ENCODE results near the gene CAMK1D. TPM values are rescaled to one million over a fixed set of nuclear protein-coding genes. Genes with fewer than 3 reads are reported as not detected.

Gene CAMK1D
- total and polyA plus RNA-seq, 4 donors = 1.9 to 19.0 (median 7.6) TPM

DNA sequence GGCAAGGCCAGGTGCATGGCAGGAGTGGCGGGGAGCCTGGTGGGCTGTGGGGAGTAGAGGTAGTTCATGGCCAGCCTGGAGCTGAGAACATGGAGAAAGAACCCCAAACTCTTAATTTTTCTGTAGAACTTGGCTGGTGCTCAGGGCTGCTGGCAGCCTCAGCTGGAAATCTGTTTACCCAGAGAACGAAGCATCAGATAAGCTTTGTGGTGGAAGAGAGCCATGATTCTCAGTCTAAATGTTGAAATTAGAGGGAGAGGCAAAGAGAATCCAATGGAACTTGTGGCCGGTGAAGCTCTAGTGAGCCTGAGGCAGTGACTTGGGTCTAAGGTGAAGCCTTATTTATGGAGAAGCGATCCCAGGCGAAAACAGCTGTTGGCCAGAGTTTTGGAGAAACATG, 525.8 kb downstream of the CAMK1D start:
- Histone ChIP-seq H3K27me3 (ENCODE audit: control insufficient read depth in 1 of 2, insufficient read depth in 2 of 2, low read length in 1 of 2) (no peaks in the 10 kb centered on the region), H3K36me3 (ENCODE audit: control insufficient read depth in 1 of 2, insufficient read depth in 2 of 2, low read length in 1 of 2) (no peaks in the 10 kb centered on the region), H3K4me1 (ENCODE audit: control insufficient read depth in 1 of 2, insufficient read depth in 2 of 2, low read length in 2 of 2) (no peaks in the 10 kb centered on the region), H3K9me3 (ENCODE audit: control insufficient read depth, low read length) (no peaks in the 10 kb centered on the region), H3K27ac (ENCODE audit: low read depth in 1 of 2, low read length in 2 of 2) (no peak overlapping the region), H3K4me3 (ENCODE audit: low read length in 2 of 2) (no peak overlapping the region)
- ATAC-seq (ENCODE audit: low FRiP score) (peak; percentile 72), DNase-seq (peak in 1 of 2 donors; percentile 54)
- WGBS, 2 donors = 6 to 11% methylated on average over 5 of the region's 5 CpGs
- intact Hi-C loops (cut with DNase I) = no loop called here

DNA sequence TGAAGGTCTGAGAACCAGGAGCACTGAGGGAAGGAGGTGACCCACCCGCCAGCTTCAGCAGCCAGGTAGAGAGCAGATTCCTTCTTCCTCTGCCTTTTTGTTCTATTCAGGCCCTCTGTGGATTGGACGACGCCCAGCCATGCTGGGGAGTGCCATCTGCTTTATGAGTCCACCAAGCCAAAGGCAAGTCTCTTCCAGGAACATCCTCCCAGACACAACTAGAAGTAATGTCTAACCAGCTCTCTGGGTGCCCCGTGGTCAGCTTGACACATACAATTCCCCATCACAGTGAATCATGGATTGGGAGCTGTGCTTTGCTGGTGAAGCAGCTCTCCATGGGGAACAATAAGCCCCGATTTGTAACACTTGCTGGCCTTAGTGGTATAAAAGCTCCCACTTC, 526.9 kb downstream of the CAMK1D start:
- no peaks in the 10 kb centered on the region for H3K9me3 ChIP-seq (ENCODE audit: control insufficient read depth, low read length)

DNA sequence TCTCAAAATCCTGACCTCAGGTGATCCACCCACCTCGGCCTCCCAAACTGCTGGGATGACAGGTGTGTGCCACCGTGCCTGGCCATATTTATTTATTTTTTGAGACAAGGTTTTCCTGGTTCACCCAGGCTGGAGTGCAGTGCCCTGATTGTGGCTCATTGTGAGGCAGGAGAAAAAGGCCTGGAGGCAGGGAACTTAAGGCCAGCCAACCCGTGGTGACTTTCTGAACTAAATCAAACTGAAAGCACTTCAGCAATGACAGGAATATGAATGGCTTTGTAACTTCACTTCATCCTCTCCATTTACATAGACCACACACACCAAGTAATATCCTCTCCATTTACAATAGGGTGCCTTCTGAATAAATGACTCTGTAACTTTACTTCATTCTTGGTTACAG, 527.8 kb downstream of the CAMK1D start:
- Histone ChIP-seq H3K4me3 (ENCODE audit: low read length in 2 of 2) (no peak overlapping the region), H3K27me3 (ENCODE audit: control insufficient read depth in 1 of 2, insufficient read depth in 2 of 2, low read length in 1 of 2) (no peaks in the 10 kb centered on the region), H3K4me1 (ENCODE audit: control insufficient read depth in 1 of 2, insufficient read depth in 2 of 2, low read length in 2 of 2) (no peaks in the 10 kb centered on the region), H3K9me3 (ENCODE audit: control insufficient read depth, low read length) (no peaks in the 10 kb centered on the region), H3K27ac (ENCODE audit: low read depth in 1 of 2, low read length in 2 of 2) (no peak overlapping the region), H3K36me3 (ENCODE audit: control insufficient read depth in 1 of 2, insufficient read depth in 2 of 2, low read length in 1 of 2) (no peaks in the 10 kb centered on the region)
- 70 to 79% methylated on average over 3 of the region's 3 CpGs for WGBS, 2 donors
- intact Hi-C loops (cut with DNase I) = no loop called here
- DNase-seq (no peak), ATAC-seq (ENCODE audit: low FRiP score) (no peak)

More for the DNA sequence above, 526.9 kb downstream of the CAMK1D start:
- WGBS, 2 donors = 94 to 96% methylated on average over 5 of the region's 5 CpGs
- Histone ChIP-seq H3K27me3 (ENCODE audit: control insufficient read depth in 1 of 2, insufficient read depth in 2 of 2, low read length in 1 of 2) (no peaks in the 10 kb centered on the region), H3K36me3 (ENCODE audit: control insufficient read depth in 1 of 2, insufficient read depth in 2 of 2, low read length in 1 of 2) (no peaks in the 10 kb centered on the region), H3K4me3 (ENCODE audit: low read length in 2 of 2) (no peak overlapping the region), H3K4me1 (ENCODE audit: control insufficient read depth in 1 of 2, insufficient read depth in 2 of 2, low read length in 2 of 2) (no peaks in the 10 kb centered on the region), H3K27ac (ENCODE audit: low read depth in 1 of 2, low read length in 2 of 2) (no peak overlapping the region)
- no peak for DNase-seq
- intact Hi-C loops (cut with DNase I) = no loop called here
- no peak for ATAC-seq (ENCODE audit: low FRiP score)

- no peak for DNase-seq
- intact Hi-C loops (cut with DNase I) = no loop called here
- no peaks in the 10 kb centered on the region for H3K27me3 ChIP-seq (ENCODE audit: control insufficient read depth in 1 of 2, insufficient read depth in 2 of 2, low read length in 1 of 2)
These were observed 531.1 kb downstream of the CAMK1D start for GRCh38 chr10:12880423-12880822.

DNA sequence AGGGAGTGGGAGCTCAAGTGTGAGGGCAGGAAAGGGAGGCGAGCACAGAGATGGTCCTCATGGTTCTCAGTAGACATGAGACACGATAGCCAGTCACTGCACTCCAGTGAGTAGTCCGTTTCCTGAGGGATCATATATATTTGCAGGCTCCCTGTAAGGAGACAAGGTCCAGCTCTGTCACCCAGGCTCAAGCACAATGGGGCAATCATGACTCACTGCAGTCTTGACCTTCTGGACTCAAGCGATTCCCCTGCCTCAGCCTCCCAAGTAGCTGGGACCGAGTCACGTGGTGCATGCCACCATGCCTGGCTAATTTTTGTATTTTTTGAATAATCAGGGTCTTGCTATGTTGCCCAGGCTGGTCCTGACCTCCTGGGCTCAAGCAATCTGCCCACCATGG, 535.5 kb downstream of the CAMK1D start:
- Histone ChIP-seq H3K27me3 (ENCODE audit: control insufficient read depth in 1 of 2, insufficient read depth in 2 of 2, low read length in 1 of 2) (no peaks in the 10 kb centered on the region), H3K9me3 (ENCODE audit: control insufficient read depth, low read length) (no peaks in the 10 kb centered on the region), H3K27ac (ENCODE audit: low read depth in 1 of 2, low read length in 2 of 2) (no peak overlapping the region), H3K36me3 (ENCODE audit: control insufficient read depth in 1 of 2, insufficient read depth in 2 of 2, low read length in 1 of 2) (no peaks in the 10 kb centered on the region), H3K4me1 (ENCODE audit: control insufficient read depth in 1 of 2, insufficient read depth in 2 of 2, low read length in 2 of 2) (peaks cover 0 to 11% of the 10 kb centered on the region in 2 donors), H3K4me3 (ENCODE audit: low read length in 2 of 2) (no peak overlapping the region)
- no peak for ATAC-seq (ENCODE audit: low FRiP score)
- intact Hi-C loops (cut with DNase I) = no loop called here
- DNase-seq = no peak
- WGBS, 2 donors = 88 to 94% methylated on average over 6 of the region's 6 CpGs

More at GRCh38 chr10:12880423-12880822, 531.1 kb downstream of the CAMK1D start:
- Histone ChIP-seq H3K36me3 (ENCODE audit: control insufficient read depth in 1 of 2, insufficient read depth in 2 of 2, low read length in 1 of 2) (no peaks in the 10 kb centered on the region), H3K4me3 (ENCODE audit: low read length in 2 of 2) (no peak overlapping the region), H3K4me1 (ENCODE audit: control insufficient read depth in 1 of 2, insufficient read depth in 2 of 2, low read length in 2 of 2) (no peaks in the 10 kb centered on the region), H3K9me3 (ENCODE audit: control insufficient read depth, low read length) (no peaks in the 10 kb centered on the region), H3K27ac (ENCODE audit: low read depth in 1 of 2, low read length in 2 of 2) (no peak overlapping the region)
- no peak for ATAC-seq (ENCODE audit: low FRiP score)

Small RNAs within 50 kb of the gene (microRNA-seq; reads per million reads assigned to microRNA genes)
- 0 reads per million in 2 donors for gene MIR4480
- 0 reads per million in 2 donors for gene MIR4481
- gene MIR548Q = 0 reads per million in 2 donors

Other genes starting within 250 kb of the CAMK1D start
- gene SEC61A2, start 219.9 kb upstream of the CAMK1D start, total RNA-seq = 1 to 10 TPM; 7.9 to 8.7 TPM
- gene SEC61A2, start 219.9 kb upstream of the CAMK1D start, polyA plus RNA-seq = 1 to 10 TPM; 3.3 to 6.1 TPM
- 10 to 100 TPM; 25.9 to 39.7 TPM for gene NUDT5, start 153.7 kb upstream of the CAMK1D start, total RNA-seq
- gene NUDT5, start 153.7 kb upstream of the CAMK1D start, polyA plus RNA-seq = 10 to 100 TPM; 21.3 to 37.8 TPM
- 10 to 100 TPM; 39.8 to 53.9 TPM for gene CDC123, start 153.4 kb upstream of the CAMK1D start, total RNA-seq
- gene CDC123, start 153.4 kb upstream of the CAMK1D start, polyA plus RNA-seq = 10 to 100 TPM; 36.7 to 66.7 TPM

Measured in aorta (tissue), 5 donors.